Gastroesophageal sphincter (tissue), 4 donors: Measurements from ENCODE around the gene KANK2. TPM values are rescaled to one million over a fixed set of nuclear protein-coding genes. Genes with fewer than 3 reads are reported as not detected.
A peak's percentile ranks its signal among the peaks of the same experiment; 100 is the strongest.

Experiments used
- ATAC-seq: fragments of 150-250 bp; one replicate; pipeline ENCODE4 v1.9.1; 2016; ENCODE audit warnings: mild to moderate bottlenecking, moderate library complexity
- H3K27ac ChIP-seq, 4 donors: fragments of 200-600 bp; sonication (generic) in 3 of 4; 1 replicate in 3 of 4; 2 replicates in 1 of 4; pipeline ENCODE4 v1.5.1; 2016 to 2019
- H3K27me3 ChIP-seq: fragments of 200-600 bp; sonication (generic); one replicate; pipeline ENCODE4 v1.5.1; 2019
- H3K36me3 ChIP-seq, 2 donors: fragments of 200-600 bp; sonication (generic); one replicate each; pipeline ENCODE4 v1.5.1; 2019; ENCODE audit warnings: control low read depth in 1 of 2
- H3K4me1 ChIP-seq, 3 donors: fragments of 200-600 bp; sonication (generic); 1 replicate in 2 of 3; 2 replicates in 1 of 3; pipeline ENCODE4 v1.5.1; 2016 to 2019; ENCODE audit warnings: control low read depth in 2 of 3
- H3K4me3 ChIP-seq, 2 donors: fragments of 200-600 bp; sonication (generic); one replicate each; pipeline ENCODE4 v1.5.1; 2019; ENCODE audit warnings: mild to moderate bottlenecking in 1 of 2, moderate library complexity in 1 of 2
- H3K9me3 ChIP-seq, 3 donors: fragments of 200-600 bp; sonication (generic); one replicate each; pipeline ENCODE4 v1.5.1; 2017 to 2019; ENCODE audit warnings: control low read depth in 2 of 3
- CTCF ChIP-seq, 4 experiments: fragments of 200-600 bp in 2 of 4; fragments of 450-650 bp in 2 of 4; sonication (generic) in 1 of 4; IDR thresholded peaks; one replicate each; pipeline ENCODE4 v1.5.1; 2017 to 2019; ENCODE audit warnings: antibody characterized with exemption in 4 of 4, mild to moderate bottlenecking in 2 of 4, moderate library complexity in 2 of 4
- EP300 ChIP-seq: sonication (generic); formaldehyde crosslinking; IDR thresholded peaks from one replicate; pipeline ENCODE4 v1.6.1; 2017; ENCODE audit warnings: antibody characterized with exemption, mild to moderate bottlenecking
- POLR2A ChIP-seq, 2 donors: fragments of 450-650 bp; IDR thresholded peaks; one replicate each; pipeline ENCODE4 v1.6.1; 2017; ENCODE audit warnings: antibody characterized with exemption in 2 of 2, mild to moderate bottlenecking in 2 of 2, moderate library complexity in 1 of 2
- POLR2AphosphoS5 ChIP-seq: sonication (generic); formaldehyde crosslinking; IDR thresholded peaks from one replicate; pipeline ENCODE4 v1.6.1; 2017; ENCODE audit warnings: antibody characterized with exemption
- WGBS, 2 donors: methylation state at CpG; one replicate each; pipeline ENCODE4 v1.1.5; 2018; ENCODE audit warnings: low coverage in 1 of 2; 5-methylcytosine and 5-hydroxymethylcytosine counted together
- total RNA-seq, 4 donors: library from RNA; depleted of rRNA; stranded (reverse); fragments of >200 nt; gene quantifications; one replicate each; pipeline ENCODE4 v1.1.0, GENCODE V29; 2016

Gene KANK2
- total RNA-seq, 4 donors from 2014 or later: 913 to 1,808 (median 1,065) TPM

GRCh38 chr19:11175920-11176319 lies 21.4 kb downstream of the KANK2 start:
- Histone ChIP-seq H3K27me3 (no peaks in the 10 kb centered on the region), H3K4me3 (no peak overlapping the region), H3K4me1 (peaks cover 0 to 61% (median 22%) of the 10 kb centered on the region in 3 donors), H3K9me3 (no peaks in the 10 kb centered on the region), H3K27ac (peak overlapping the region in 3 of 4 donors; percentile 59 to 95 (median 61)), H3K36me3 (peaks cover 0 to 80% of the 10 kb centered on the region in 2 donors)
- no peak for TF ChIP-seq POLR2A (IDR thresholded peaks at IDR 0.05)
- TF ChIP-seq POLR2AphosphoS5: no peak
- TF ChIP-seq CTCF (IDR thresholded peaks at IDR 0.05): no peak
- TF ChIP-seq EP300: no peak
- ATAC-seq: no peak
- 36 to 70% methylated on average over 1 to 2 of the region's 7 CpGs for WGBS, 2 donors

- 88 to 93% methylated on average over 5 to 12 of the region's 27 CpGs for WGBS, 2 donors
- Histone ChIP-seq H3K36me3 (peaks cover 0 to 96% of the 10 kb centered on the region in 2 donors), H3K27ac (peak overlapping the region in 3 of 4 donors; percentile 56 to 95 (median 86)), H3K27me3 (no peaks in the 10 kb centered on the region), H3K9me3 (no peaks in the 10 kb centered on the region), H3K4me3 (no peak overlapping the region), H3K4me1 (peaks cover 0 to 61% (median 10%) of the 10 kb centered on the region in 3 donors)
- TF ChIP-seq EP300 (no peak), CTCF (IDR thresholded peaks at IDR 0.05) (no peak), POLR2A (IDR thresholded peaks at IDR 0.05) (no peak), POLR2AphosphoS5 (no peak)
- no peak for ATAC-seq
Observed at GRCh38 chr19:11174336-11174735, 23.0 kb downstream of the KANK2 start.

GRCh38 chr19:11173516-11174155 lies 23.7 kb downstream of the KANK2 start:
- H3K27ac ChIP-seq: peak overlapping the region in 3 of 4 donors; percentile 56 to 95 (median 86)
- no peak for ATAC-seq
- H3K27me3 ChIP-seq: no peaks in the 10 kb centered on the region
- TF ChIP-seq CTCF (IDR thresholded peaks at IDR 0.05) (no peak), POLR2A (IDR thresholded peaks at IDR 0.05) (no peak), POLR2AphosphoS5 (no peak), EP300 (no peak)
- no peak overlapping the region for H3K4me3 ChIP-seq
- H3K4me1 ChIP-seq: peaks cover 0 to 61% (median 9%) of the 10 kb centered on the region in 3 donors
- no peaks in the 10 kb centered on the region for H3K9me3 ChIP-seq
- H3K36me3 ChIP-seq: peaks cover 0 to 100% of the 10 kb centered on the region in 2 donors
- WGBS, 2 donors: 64 to 76% methylated on average over 3 to 5 of the region's 8 CpGs

- Histone ChIP-seq H3K4me3 (no peak overlapping the region), H3K36me3 (peaks cover 0 to 100% of the 10 kb centered on the region in 2 donors), H3K27ac (peak overlapping the region in 3 of 4 donors; percentile 56 to 95 (median 86)), H3K4me1 (peaks cover 0 to 61% (median 9%) of the 10 kb centered on the region in 3 donors), H3K27me3 (no peaks in the 10 kb centered on the region), H3K9me3 (no peaks in the 10 kb centered on the region)
- WGBS, 2 donors: 47% methylated on average over 2 of the region's 6 CpGs; no CpG with 5 or more reads in 1 of the 2 donors
- ATAC-seq: no peak
- TF ChIP-seq POLR2AphosphoS5 (no peak), EP300 (no peak), POLR2A (IDR thresholded peaks at IDR 0.05) (no peak), CTCF (IDR thresholded peaks at IDR 0.05) (no peak)
Observed at GRCh38 chr19:11172576-11172975, 24.8 kb downstream of the KANK2 start.

- ATAC-seq: no peak
- no peaks in the 10 kb centered on the region for H3K27me3 ChIP-seq
- H3K27ac ChIP-seq: peak overlapping the region; percentile 19 to 95 (median 84)
- TF ChIP-seq POLR2A (IDR thresholded peaks at IDR 0.05) (no peak), EP300 (no peak), CTCF (IDR thresholded peaks at IDR 0.05) (no peak), POLR2AphosphoS5 (no peak)
- peaks cover 0 to 75% (median 16%) of the 10 kb centered on the region in 3 donors for H3K4me1 ChIP-seq
- no peaks in the 10 kb centered on the region for H3K9me3 ChIP-seq
- H3K4me3 ChIP-seq: no peak overlapping the region
- WGBS, 2 donors: 20 to 31% methylated on average over 3 to 5 of the region's 5 CpGs
- peaks cover 0 to 100% of the 10 kb centered on the region in 2 donors for H3K36me3 ChIP-seq
Observed at GRCh38 chr19:11171144-11171543, 26.2 kb downstream of the KANK2 start.
